Left colon (tissue), 2 donors: ENCODE results near the gene ZNF526. TPM values are rescaled to one million over a fixed set of nuclear protein-coding genes. Genes with fewer than 3 reads are reported as not detected.
"Not testable (repeated sequence)": the region's sequence is repeated elsewhere in the genome, so short reads cannot be mapped to it uniquely, and the experiment has no call there.

Source experiments
- ATAC-seq: fragments of 200-7000 bp; cut with Tn5 transposase; one replicate; pipeline ENCODE4 v1.9.1; 2020; ENCODE audit warnings: mild to moderate bottlenecking, moderate library complexity
- DNase-seq, 2 donors: peaks; one replicate each; pipeline ENCODE4 v3.0.0-alpha.2; 2020
- intact Hi-C, 2 donors: fragments of 100-400 bp; cut with DNase I in 1 of 2; cut with micrococcal nuclease in 1 of 2; formaldehyde crosslinking; loops; one replicate each; pipeline versions ENCODE4 v1.11.2 to v1.14.0; 2022; cut with DNase I, micrococcal nuclease
- total RNA-seq, 2 donors: library from RNA; stranded (reverse); fragmentation: NEBNext Ultra II Directional; extraction: Animal tissue kit (Norgen Biotek cat#: 25700); gene quantifications; one replicate each; pipeline ENCODE4 v1.2.1, GENCODE V29; 2021
- donor health status: DM: no; HTN: no; CAD: no.
- donor health status: DM: yes; HTN: yes; CAD: no.

ZNF526 gene
- total RNA-seq, 2 donors from 2014 or later, result 8.1 to 8.7 TPM

GRCh38 chr19:42252365-42253244 is 32.5 kb downstream of the ZNF526 start:
- intact Hi-C loops, result no loop called here
- ATAC-seq (no peak), DNase-seq (peak in 1 of 2 donors; percentile 34)

- peak; percentile 70 to 74 for DNase-seq
- peak; percentile 26 for ATAC-seq
- intact Hi-C loops, result no loop called here
Measured at GRCh38 chr19:42253245-42254088, 33.4 kb downstream of the ZNF526 start.

GRCh38 chr19:42254089-42254849 is 34.2 kb downstream of the ZNF526 start:
- DNase-seq, result peak; percentile 78 to 88
- intact Hi-C loops, result no loop called here
- peak; percentile 48 for ATAC-seq

GRCh38 chr19:42254850-42255765 is 35.0 kb downstream of the ZNF526 start, which contains the start of gene ERF:
Gene ERF (minus strand): TSS chr19:42255128. CDS start chr19:42254999, 129 bp downstream.
- ATAC-seq (peak; percentile 82), DNase-seq (peak; percentile 92 to 95)
- intact Hi-C loops, result no loop called here

- peak in 1 of 2 donors; percentile 53 for DNase-seq
- intact Hi-C loops, result no loop called here
- ATAC-seq, result no peak
Measured at GRCh38 chr19:42255766-42256745, 35.9 kb downstream of the ZNF526 start.

- intact Hi-C loops, DNase-seq, ATAC-seq: not testable (repeated sequence)
Measured at GRCh38 chr19:42257842-42258241, 37.7 kb downstream of the ZNF526 start.

GRCh38 chr19:42261763-42262162 is 41.7 kb downstream of the ZNF526 start:
- intact Hi-C loops, result no loop called here
- ATAC-seq (no peak), DNase-seq (no peak)

GRCh38 chr19:42266105-42266504 is 46.0 kb downstream of the ZNF526 start:
- intact Hi-C loops, DNase-seq, ATAC-seq: not testable (repeated sequence)

GRCh38 chr19:42266928-42267603 is 47.0 kb downstream of the ZNF526 start:
- intact Hi-C loops, result not testable (repeated sequence)
- DNase-seq, result peak in 1 of 2 donors; percentile 11

GRCh38 chr19:42267644-42268141 is 47.6 kb downstream of the ZNF526 start:
- no peak for DNase-seq
- intact Hi-C loops, result no loop called here

More at GRCh38 chr19:42266928-42267603, 47.0 kb downstream of the ZNF526 start:
- ATAC-seq, result not testable (repeated sequence)

GRCh38 chr19:42268142-42268703 is 48.1 kb downstream of the ZNF526 start:
- DNase-seq (peak; percentile 98 to 100), ATAC-seq (peak; percentile 74)

More at GRCh38 chr19:42267644-42268141, 47.6 kb downstream of the ZNF526 start:
- ATAC-seq, result no peak

GRCh38 chr19:42268704-42269477 is 48.8 kb downstream of the ZNF526 start, which contains the start of gene CIC:
Gene CIC (plus strand): TSS chr19:42269252. CDS start chr19:42271784, 2,532 bp downstream.
- peak; percentile 99 to 100 for DNase-seq
- intact Hi-C loops, result no loop called here
- ATAC-seq, result peak; percentile 75

More at GRCh38 chr19:42268142-42268703, 48.1 kb downstream of the ZNF526 start:
- intact Hi-C loops, result no loop called here

- DNase-seq, result peak; percentile 39 to 46
- intact Hi-C loops, result no loop called here
- no peak for ATAC-seq
Measured at GRCh38 chr19:42269478-42270345, 49.6 kb downstream of the ZNF526 start.
